Stimulated activated CD4-positive, alpha-beta T cell treated with anti-CD3 and anti-CD28 coated beads, Interleukin-1b, Interleukin-23, amount 100 ng/mL, for 48 hours (primary cell): Measurements from ENCODE around the gene PCDHGB3.
"Not testable (repeated sequence)": the region's sequence is repeated elsewhere in the genome, so short reads cannot be mapped to it uniquely, and the experiment has no call there.

ENCODE experiments used
- DNase-seq: peaks from one replicate; pipeline ENCODE4 v3.0.0-alpha.2; 2020

The PCDHGB3 gene

GRCh38 chr5:141359790-141360426 is 10.1 kb upstream of the PCDHGB3 start, which contains the start of gene PCDHGB2:
PCDHGB2 (plus strand) TSS chr5:141359994; CDS start chr5:141360136, 142 bp downstream.
- no peak for DNase-seq

- no peak for DNase-seq
These were observed 9.4 kb upstream of the PCDHGB3 start for GRCh38 chr5:141360685-141361084.

- DNase-seq, result no peak
These were observed 7.3 kb upstream of the PCDHGB3 start for GRCh38 chr5:141362719-141363118.

- DNase-seq, result no peak
These were observed 5.9 kb upstream of the PCDHGB3 start, which contains the start of gene PCDHGA5 for GRCh38 chr5:141363952-141364660. PCDHGA5 (plus strand) TSS chr5:141364162; CDS start chr5:141364331, 169 bp downstream.

- DNase-seq, result no peak
These were observed 3.8 kb upstream of the PCDHGB3 start for GRCh38 chr5:141366016-141366896.

GRCh38 chr5:141371572-141372475 is 1.8 kb downstream of the PCDHGB3 start:
- DNase-seq, result no peak

GRCh38 chr5:141373673-141374317 is 3.8 kb downstream of the PCDHGB3 start, which contains the start of gene PCDHGA6:
PCDHGA6 (plus strand) TSS chr5:141373891; CDS start chr5:141374084, 193 bp downstream.
- no peak for DNase-seq

- no peak for DNase-seq
These were observed 4.6 kb downstream of the PCDHGB3 start for GRCh38 chr5:141374627-141375026.

- DNase-seq, result not testable (repeated sequence)
These were observed 5.6 kb downstream of the PCDHGB3 start for GRCh38 chr5:141375444-141376155.

GRCh38 chr5:141382469-141383294 is 12.6 kb downstream of the PCDHGB3 start, which contains the start of gene PCDHGA7:
PCDHGA7 (plus strand) TSS chr5:141382742; CDS start chr5:141382900, 158 bp downstream.
- DNase-seq, result no peak

- DNase-seq, result no peak
These were observed 13.3 kb downstream of the PCDHGB3 start for GRCh38 chr5:141383345-141383744.

GRCh38 chr5:141384471-141385267 is 14.6 kb downstream of the PCDHGB3 start:
- no peak for DNase-seq

- peak; percentile 24 for DNase-seq
These were observed 17.7 kb downstream of the PCDHGB3 start, which contains the start of gene PCDHGB4 for GRCh38 chr5:141387557-141388311. PCDHGB4 (plus strand) TSS chr5:141387698; CDS start chr5:141387885, 187 bp downstream.

GRCh38 chr5:141388661-141389060 is 18.6 kb downstream of the PCDHGB3 start:
- DNase-seq, result no peak

GRCh38 chr5:141389153-141390042 is 19.4 kb downstream of the PCDHGB3 start:
- DNase-seq, result no peak

GRCh38 chr5:141392429-141393198 is 22.6 kb downstream of the PCDHGB3 start, which contains the start of gene PCDHGA8:
PCDHGA8 (plus strand) TSS chr5:141392633; CDS start chr5:141392814, 181 bp downstream.
- no peak for DNase-seq
